Nephron (organoid): Measurements from ENCODE around the gene ADIPOR2.

Experiments used
- H3K27ac Mint-ChIP-seq, 3 experiments: 2 replicates each; pipeline ENCODE4 v1.8.0; 2020; ENCODE audit warnings: mixed read lengths in 3 of 3, mild to moderate bottlenecking in 2 of 3, moderate library complexity in 1 of 3
- H3K27me3 Mint-ChIP-seq: 2 replicates; pipeline ENCODE4 v1.8.0; 2021; ENCODE audit warnings: low read depth, mild to moderate bottlenecking, moderate library complexity, mixed read lengths
- H3K36me3 Mint-ChIP-seq: 2 replicates; pipeline ENCODE4 v1.8.0; 2020; ENCODE audit warnings: low read depth, mixed read lengths
- H3K4me1 Mint-ChIP-seq: 2 replicates; pipeline ENCODE4 v1.8.0; 2020; ENCODE audit warnings: mixed read lengths
- H3K4me3 Mint-ChIP-seq, 3 experiments: 2 replicates each; pipeline ENCODE4 v1.8.0; 2020; ENCODE audit warnings: mild to moderate bottlenecking in 3 of 3, mixed read lengths in 3 of 3, moderate library complexity in 2 of 3
- H3K9me3 Mint-ChIP-seq: 2 replicates; pipeline ENCODE4 v1.8.0; 2020; ENCODE audit warnings: mixed read lengths
- TF ChIP-seq, protein P1 (sequence below), 3 experiments: fragments of 200-600 bp; sonication (generic); IDR thresholded peaks; one replicate each; pipeline ENCODE4 v1.5.0; 2021; ENCODE audit warnings: antibody characterized with exemption in 3 of 3; ENCODE audit not compliant: unreplicated experiment in 3 of 3

Gene ADIPOR2

DNA sequence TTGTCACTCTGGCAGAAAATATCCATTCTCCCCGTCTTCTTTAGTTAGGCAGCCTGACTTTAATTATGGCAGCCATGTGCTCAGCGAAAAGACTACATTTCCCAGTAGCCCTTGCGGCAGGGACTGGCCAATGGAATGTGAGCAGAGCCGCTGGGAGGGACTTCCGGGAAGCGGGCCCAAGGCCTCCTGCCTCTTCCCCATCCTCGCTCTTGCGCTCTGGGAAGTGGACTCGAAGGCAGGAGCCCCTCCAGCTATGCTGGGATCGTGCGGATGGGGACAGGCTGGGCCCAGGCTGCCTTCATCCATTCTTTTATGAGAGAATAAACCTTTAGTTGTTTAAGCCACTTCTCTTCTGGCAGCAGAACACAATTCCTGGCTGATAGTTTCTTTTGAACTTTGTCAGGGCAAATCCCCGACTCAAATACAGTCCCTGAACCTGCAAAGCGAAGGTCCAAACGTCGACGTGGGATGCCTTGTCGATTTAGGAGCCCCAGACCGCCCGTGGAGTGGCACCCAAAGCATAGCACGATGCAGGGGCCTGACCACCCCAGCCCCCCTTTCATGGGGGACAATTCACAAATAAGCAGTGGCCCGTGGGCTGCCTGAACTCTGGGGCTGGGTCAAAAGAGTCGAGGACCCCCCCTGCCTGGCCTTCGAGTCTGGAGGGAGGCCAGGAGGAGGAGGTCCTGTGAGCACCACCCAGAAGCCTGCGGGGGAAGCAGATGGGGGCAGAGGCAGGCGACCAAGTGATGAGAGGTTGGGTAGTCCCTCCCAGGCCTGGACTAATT is 113.9 kb downstream of the ADIPOR2 start:
- TF ChIP-seq, protein P1, sequence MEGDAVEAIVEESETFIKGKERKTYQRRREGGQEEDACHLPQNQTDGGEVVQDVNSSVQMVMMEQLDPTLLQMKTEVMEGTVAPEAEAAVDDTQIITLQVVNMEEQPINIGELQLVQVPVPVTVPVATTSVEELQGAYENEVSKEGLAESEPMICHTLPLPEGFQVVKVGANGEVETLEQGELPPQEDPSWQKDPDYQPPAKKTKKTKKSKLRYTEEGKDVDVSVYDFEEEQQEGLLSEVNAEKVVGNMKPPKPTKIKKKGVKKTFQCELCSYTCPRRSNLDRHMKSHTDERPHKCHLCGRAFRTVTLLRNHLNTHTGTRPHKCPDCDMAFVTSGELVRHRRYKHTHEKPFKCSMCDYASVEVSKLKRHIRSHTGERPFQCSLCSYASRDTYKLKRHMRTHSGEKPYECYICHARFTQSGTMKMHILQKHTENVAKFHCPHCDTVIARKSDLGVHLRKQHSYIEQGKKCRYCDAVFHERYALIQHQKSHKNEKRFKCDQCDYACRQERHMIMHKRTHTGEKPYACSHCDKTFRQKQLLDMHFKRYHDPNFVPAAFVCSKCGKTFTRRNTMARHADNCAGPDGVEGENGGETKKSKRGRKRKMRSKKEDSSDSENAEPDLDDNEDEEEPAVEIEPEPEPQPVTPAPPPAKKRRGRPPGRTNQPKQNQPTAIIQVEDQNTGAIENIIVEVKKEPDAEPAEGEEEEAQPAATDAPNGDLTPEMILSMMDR (IDR thresholded peaks at IDR 0.05; ENCODE audit: unreplicated experiment in 3 of 3), result no peak
- peaks cover 11% of the 10 kb centered on the region for H3K4me1 Mint-ChIP-seq
- no peaks in the 10 kb centered on the region for H3K9me3 Mint-ChIP-seq
- peaks cover 5% of the 10 kb centered on the region for H3K27me3 Mint-ChIP-seq
- H3K27ac Mint-ChIP-seq, result peak overlapping the region; percentile 0 to 75 (median 12)
- no peaks in the 10 kb centered on the region for H3K36me3 Mint-ChIP-seq
- H3K4me3 Mint-ChIP-seq, result peak overlapping the region in 1 of 3 experiments; percentile 40

GRCh38 chr12:1805441-1806081 is 114.7 kb downstream of the ADIPOR2 start:
- H3K4me3 Mint-ChIP-seq, result no peak overlapping the region
- TF ChIP-seq, protein P1 (IDR thresholded peaks at IDR 0.05; ENCODE audit: unreplicated experiment in 3 of 3), result no peak
- H3K36me3 Mint-ChIP-seq, result no peaks in the 10 kb centered on the region
- peaks cover 11% of the 10 kb centered on the region for H3K4me1 Mint-ChIP-seq
- peaks cover 6% of the 10 kb centered on the region for H3K27me3 Mint-ChIP-seq
- H3K27ac Mint-ChIP-seq, result no peak overlapping the region
- H3K9me3 Mint-ChIP-seq, result no peaks in the 10 kb centered on the region

GRCh38 chr12:1806301-1807086 is 115.6 kb downstream of the ADIPOR2 start:
- TF ChIP-seq, protein P1 (IDR thresholded peaks at IDR 0.05; ENCODE audit: unreplicated experiment in 3 of 3), result no peak
- H3K4me3 Mint-ChIP-seq, result no peak overlapping the region
- H3K9me3 Mint-ChIP-seq, result no peaks in the 10 kb centered on the region
- no peak overlapping the region for H3K27ac Mint-ChIP-seq
- no peaks in the 10 kb centered on the region for H3K36me3 Mint-ChIP-seq
- H3K4me1 Mint-ChIP-seq, result peaks cover 11% of the 10 kb centered on the region
- H3K27me3 Mint-ChIP-seq, result peaks cover 15% of the 10 kb centered on the region

- no peak overlapping the region for H3K27ac Mint-ChIP-seq
- TF ChIP-seq, protein P1 (IDR thresholded peaks at IDR 0.05; ENCODE audit: unreplicated experiment in 3 of 3), result no peak
- no peaks in the 10 kb centered on the region for H3K36me3 Mint-ChIP-seq
- no peak overlapping the region for H3K4me3 Mint-ChIP-seq
- H3K9me3 Mint-ChIP-seq, result no peaks in the 10 kb centered on the region
- peaks cover 11% of the 10 kb centered on the region for H3K27me3 Mint-ChIP-seq
- peaks cover 6% of the 10 kb centered on the region for H3K4me1 Mint-ChIP-seq
These were observed 116.4 kb downstream of the ADIPOR2 start for GRCh38 chr12:1807087-1807860.

GRCh38 chr12:1808036-1808797 is 117.3 kb downstream of the ADIPOR2 start:
- H3K27me3 Mint-ChIP-seq, result peaks cover 11% of the 10 kb centered on the region
- no peak overlapping the region for H3K27ac Mint-ChIP-seq
- H3K4me3 Mint-ChIP-seq, result no peak overlapping the region
- peaks cover 6% of the 10 kb centered on the region for H3K4me1 Mint-ChIP-seq
- no peaks in the 10 kb centered on the region for H3K36me3 Mint-ChIP-seq
- TF ChIP-seq, protein P1 (IDR thresholded peaks at IDR 0.05; ENCODE audit: unreplicated experiment in 3 of 3), result no peak
- no peaks in the 10 kb centered on the region for H3K9me3 Mint-ChIP-seq
